GM18867 (cell line): Measurements from ENCODE around the gene ESR1.
A peak's percentile ranks its signal among the peaks of the same experiment; 100 is the strongest.
"Not testable (repeated sequence)": the region's sequence is repeated elsewhere in the genome, so short reads cannot be mapped to it uniquely, and the experiment has no call there.

Source experiments
- ATAC-seq: cut with Tn5 transposase; IDR thresholded peaks from one replicate; pipeline ENCODE4 v1.9.1; 2021; ENCODE audit warnings: mild to moderate bottlenecking, moderate library complexity; ENCODE audit not compliant: unreplicated experiment

ESR1 gene

DNA sequence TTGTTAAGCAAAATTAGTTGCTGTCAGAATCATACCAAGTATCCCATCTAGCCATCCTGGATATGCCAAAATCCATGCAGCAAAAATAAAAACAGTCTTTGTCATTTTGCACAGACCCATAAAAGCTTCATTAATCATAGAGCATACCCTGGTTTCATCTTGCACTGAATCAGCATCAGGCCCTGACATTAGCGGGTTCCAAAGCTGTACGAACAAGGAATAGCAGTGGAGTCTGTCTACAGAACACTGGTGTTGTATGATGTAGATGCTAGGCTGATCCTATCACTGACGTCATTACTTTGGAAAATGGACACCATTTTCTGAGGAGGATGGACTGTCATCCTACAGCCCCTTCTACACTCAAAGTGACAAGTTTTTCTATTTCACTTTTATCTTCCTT, 315.6 kb downstream of the ESR1 start:
- no peak for ATAC-seq

DNA sequence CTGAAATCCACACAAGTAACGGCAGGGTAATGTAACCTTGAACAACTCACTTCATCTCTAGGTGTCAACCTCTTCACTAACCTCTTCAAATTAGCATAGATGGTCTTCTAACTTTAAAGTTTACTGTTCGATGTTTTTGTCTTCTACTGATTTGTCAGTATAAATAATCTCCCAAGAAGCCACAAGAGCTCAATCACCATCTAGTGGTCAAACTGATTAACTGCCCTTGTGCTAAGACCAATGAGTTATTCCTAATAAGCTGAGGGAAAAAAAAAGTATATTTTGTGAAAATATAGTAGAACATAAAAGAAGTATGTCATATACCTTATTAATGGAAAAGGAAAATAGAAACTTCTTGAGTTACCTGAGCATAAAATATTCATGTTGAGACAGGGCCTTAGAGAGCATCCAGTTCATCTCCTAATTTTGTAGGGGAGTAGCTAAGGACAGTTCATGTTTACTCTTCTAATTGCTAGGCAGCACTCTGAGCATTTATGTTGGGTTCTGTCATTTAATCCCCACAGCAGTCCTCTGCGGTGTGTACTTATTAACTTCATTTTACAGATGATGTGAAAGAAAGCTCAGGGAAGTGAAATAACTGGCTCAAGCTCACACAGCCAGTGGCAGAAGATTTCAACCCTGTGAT, 317.1 kb downstream of the ESR1 start:
- ATAC-seq, result peak; percentile 84

- no peak for ATAC-seq
Measured at GRCh38 chr6:152127432-152128165, 320.1 kb downstream of the ESR1 start.

DNA sequence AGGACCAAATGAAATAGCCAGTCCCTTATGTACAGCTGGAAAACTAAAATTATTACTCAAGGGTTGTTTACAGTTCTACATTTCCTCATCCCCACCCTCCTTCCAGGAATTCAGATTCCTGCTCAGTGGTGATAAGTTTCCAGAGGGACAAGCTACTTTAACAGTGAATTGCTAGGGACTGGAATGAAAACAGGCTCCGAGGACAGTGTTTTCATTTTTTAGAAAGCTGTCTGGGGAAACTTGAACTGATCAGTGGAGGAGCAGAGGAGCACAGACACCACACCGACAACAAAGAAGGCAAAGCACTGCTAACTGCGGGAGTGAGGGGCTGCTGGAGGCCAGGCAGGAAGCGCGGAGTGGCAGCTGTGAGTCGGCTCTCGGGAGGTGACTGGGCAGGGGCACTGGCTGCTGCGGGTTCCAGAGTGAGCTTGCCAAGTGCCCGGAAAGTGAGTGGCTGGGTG, 322.2 kb downstream of the ESR1 start:
- ATAC-seq, result no peak

GRCh38 chr6:152130441-152130840, 323.0 kb downstream of the ESR1 start:
- no peak for ATAC-seq

GRCh38 chr6:152135755-152136448, 328.4 kb downstream of the ESR1 start:
- no peak for ATAC-seq

DNA sequence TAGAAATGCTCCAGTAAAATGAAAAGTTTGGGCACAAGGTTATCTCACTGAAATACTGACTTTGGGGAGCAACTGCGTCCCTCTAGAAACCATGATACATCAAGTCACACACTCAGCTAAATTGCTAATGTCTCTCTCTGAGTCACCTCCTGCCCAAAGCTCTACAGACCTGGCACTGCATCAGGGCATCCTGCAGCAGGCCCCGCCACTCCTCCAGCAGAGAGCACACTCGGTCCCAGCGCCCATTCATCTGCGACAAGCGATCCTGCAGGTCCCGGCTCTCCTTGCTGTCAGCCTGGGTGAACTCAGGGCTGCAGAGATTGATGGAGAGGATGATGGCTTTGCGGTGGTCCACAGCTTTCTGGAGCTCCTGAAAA, 329.0 kb downstream of the ESR1 start:
- no peak for ATAC-seq

- not testable (repeated sequence) for ATAC-seq
Measured at GRCh38 chr6:152138344-152138743, 330.9 kb downstream of the ESR1 start.

DNA sequence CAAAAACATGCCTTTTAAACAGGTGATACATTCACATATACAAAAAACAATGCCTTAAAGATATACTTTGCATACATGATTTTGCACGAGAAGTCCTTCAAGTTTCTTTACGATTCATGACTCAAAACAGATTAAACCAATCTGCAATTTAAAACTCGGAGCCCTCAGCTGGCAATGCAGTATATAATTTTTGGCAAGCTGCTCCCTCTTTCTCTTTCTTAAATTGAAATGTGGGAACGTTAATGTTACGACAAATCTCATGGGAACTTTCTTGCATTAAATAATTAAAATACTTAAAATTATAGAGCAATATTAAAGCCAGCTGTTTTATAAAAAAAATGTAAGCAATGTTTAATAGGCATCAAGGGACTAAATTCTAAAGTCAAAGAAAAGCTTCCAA, 334.6 kb downstream of the ESR1 start:
- no peak for ATAC-seq

DNA sequence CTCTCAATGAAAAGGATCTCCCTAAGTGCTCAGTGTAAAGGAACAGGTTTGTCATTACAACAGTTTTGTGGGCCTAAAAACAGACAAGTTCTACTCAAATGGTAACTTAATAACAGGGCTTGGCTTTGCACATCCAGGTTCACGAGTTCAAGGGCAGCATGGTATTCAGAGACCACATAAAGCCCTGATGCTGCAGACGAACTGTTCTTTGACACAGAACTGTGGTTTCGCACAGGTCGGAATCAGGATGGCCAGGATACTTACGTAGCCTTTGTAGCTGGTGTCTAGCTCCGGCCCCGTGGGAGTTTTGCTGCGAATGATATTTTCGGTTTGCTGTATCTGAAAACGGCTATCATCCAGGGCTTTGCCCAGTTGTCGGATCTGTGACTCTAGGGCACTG, 335.9 kb downstream of the ESR1 start:
- ATAC-seq, result no peak

GRCh38 chr6:152146385-152146784, 338.9 kb downstream of the ESR1 start:
- ATAC-seq, result no peak

GRCh38 chr6:152147269-152147668, 339.8 kb downstream of the ESR1 start:
- ATAC-seq, result no peak

GRCh38 chr6:152148412-152148811, 340.9 kb downstream of the ESR1 start:
- no peak for ATAC-seq

GRCh38 chr6:152150196-152150595, 342.7 kb downstream of the ESR1 start:
- no peak for ATAC-seq

DNA sequence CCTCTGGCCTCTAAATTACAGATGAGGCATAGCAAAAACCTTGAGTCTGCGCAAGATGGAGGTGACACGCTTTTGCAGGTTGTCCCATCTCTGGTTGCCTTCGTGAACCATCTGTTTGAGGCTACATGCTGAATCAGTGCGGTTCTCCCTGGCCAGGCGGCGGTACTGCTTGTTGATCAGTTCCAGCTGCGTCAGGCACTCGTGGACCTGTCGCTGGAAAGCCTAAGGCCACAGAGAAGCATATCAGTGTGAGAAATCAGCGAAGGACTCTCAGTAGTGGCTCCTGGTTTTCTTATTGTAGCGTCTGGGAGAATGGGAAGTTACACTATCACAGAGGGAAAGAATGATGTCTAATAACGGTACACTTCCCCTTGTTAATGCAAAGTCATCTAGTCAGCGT, 344.4 kb downstream of the ESR1 start:
- no peak for ATAC-seq

DNA sequence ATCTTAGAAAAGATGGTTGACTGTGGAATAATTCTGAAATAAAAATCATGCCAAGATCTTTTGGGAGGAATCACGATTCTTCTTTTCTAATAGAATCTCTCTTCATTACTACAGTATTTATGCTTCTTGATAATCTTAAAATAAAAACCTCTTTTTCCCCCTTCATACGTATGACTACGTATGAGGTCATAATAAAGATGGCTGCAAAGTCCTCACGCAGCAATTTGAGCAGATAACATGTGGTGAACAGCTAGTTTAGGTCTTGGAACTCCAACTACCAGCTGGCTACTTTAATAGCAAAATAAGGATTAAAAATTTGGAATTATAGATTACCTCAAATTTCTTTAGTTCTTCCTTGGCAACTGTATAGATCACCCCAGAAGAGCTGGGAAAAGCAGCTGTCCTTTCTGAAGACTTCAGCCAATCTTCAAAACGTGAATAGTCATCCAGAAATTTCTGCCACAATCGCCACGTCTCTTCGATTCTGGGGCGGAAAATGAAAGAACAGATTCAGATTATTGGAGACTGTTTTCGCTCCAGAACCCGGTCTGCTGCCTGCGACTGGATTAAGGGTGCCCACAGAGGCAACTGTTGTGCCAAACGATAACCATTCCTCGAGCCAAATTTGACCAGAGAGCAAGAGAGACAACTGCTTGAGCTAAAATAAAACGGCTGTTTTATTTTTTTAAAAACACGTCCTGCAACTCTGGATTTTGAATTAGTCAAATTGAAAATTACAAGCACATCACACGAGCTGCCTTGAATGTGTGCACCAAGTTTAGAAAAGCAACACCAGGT, 347.3 kb downstream of the ESR1 start:
- no peak for ATAC-seq

DNA sequence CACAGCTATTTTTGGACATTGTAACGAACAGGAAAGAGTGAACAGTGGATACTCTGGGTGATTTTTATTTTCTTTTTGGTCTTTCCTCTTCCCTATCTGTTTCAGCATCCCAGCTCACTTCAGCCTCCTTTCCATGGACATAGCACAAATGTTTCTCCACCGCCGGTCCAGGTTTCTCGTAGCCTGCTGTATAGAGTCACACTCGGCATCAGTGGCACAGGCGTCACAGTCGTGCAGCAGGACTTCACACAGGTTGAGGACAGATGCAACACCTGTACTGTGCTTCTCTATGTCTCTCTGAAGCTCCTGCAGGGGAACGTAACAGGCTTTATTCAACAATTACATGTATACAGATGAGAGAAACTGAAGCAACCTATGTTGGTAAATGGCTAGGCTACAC, 348.3 kb downstream of the ESR1 start:
- ATAC-seq, result no peak

DNA sequence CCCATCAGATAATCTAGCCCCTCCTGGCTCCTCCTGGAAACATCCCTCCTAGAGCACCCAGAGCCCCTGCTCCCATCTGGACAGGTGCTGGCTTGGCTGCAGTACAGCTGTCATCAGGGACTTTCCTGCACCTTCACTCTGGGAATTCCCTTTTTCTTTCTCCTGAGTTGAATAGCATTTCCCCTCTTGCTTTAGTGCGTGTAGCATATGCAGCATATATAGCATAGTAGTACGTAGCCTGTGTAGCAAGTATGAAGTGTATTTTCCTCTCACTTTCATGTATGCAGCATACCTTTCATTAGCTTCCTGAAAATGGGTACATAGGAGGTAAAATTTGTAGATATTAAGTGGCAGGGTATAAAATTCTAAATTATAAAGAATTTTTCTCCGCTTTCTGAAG, 352.9 kb downstream of the ESR1 start:
- peak; percentile 81 for ATAC-seq

DNA sequence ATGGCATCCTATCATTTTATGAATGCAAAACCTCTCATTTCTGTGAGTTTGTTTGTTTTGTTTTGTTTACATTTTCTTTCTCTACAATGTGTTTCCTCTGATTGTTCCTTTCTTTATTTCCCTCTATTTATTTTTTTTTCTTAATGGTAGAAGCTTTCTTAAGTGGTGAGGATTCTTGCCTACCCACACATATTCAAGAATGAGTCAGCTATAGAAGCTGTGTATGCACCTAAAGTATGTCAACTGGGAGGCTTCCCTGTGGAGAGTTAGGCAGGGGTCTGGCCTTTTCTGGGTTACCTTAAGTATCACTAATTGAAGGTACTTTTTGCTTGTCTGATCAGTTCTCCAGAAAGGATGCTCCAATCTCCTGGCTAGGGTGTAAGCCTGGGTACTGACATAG, 354.0 kb downstream of the ESR1 start:
- ATAC-seq, result peak; percentile 48

- ATAC-seq, result no peak
Measured at GRCh38 chr6:152164957-152165356, 357.5 kb downstream of the ESR1 start.

GRCh38 chr6:152166497-152166896, 359.0 kb downstream of the ESR1 start:
- ATAC-seq, result no peak
